Prostate gland (tissue), 2 donors: ENCODE results near the gene GLYATL3. TPM values are rescaled to one million over a fixed set of nuclear protein-coding genes. Genes with fewer than 3 reads are reported as not detected.

Experiments
- DNase-seq: peaks from one replicate; pipeline ENCODE4 v3.0.0-alpha.2; 2019; ENCODE audit warnings: low spot score
- H3K27ac ChIP-seq, 2 donors: fragments of 200-600 bp; sonication (generic); 2 replicates each; pipeline ENCODE4 v1.5.1; 2017 to 2019
- H3K27me3 ChIP-seq: fragments of 200-600 bp; sonication (generic); replicated peaks from 2 replicates; pipeline ENCODE4 v1.5.1; 2019; ENCODE audit not compliant: insufficient read depth
- H3K36me3 ChIP-seq, 2 donors: fragments of 200-600 bp; sonication (generic); 1 replicate in 1 of 2; 2 replicates in 1 of 2; pipeline versions ENCODE4 v1.5.1 to v1.8.1; 2017 to 2019
- H3K4me1 ChIP-seq: fragments of 200-600 bp; sonication (generic); replicated peaks from 2 replicates; pipeline ENCODE4 v1.5.1; 2019
- H3K4me3 ChIP-seq, 2 donors: fragments of 200-600 bp; sonication (generic); 2 replicates each; pipeline ENCODE4 v1.5.1; 2017 to 2019
- H3K9me3 ChIP-seq: fragments of 200-600 bp; sonication (generic); 2 replicates; pipeline ENCODE4 v1.5.1; 2017
- POLR2A ChIP-seq: fragments of 450-650 bp; IDR thresholded peaks from one replicate; pipeline ENCODE4 v1.6.1; 2016; ENCODE audit warnings: antibody characterized with exemption, mild to moderate bottlenecking
- POLR2AphosphoS5 ChIP-seq: sonication (generic); formaldehyde crosslinking; IDR thresholded peaks from one replicate; pipeline ENCODE4 v1.6.1; 2017; ENCODE audit warnings: antibody characterized with exemption
- WGBS: methylation state at CpG from one replicate; pipeline ENCODE4 v1.1.5; 2018; 5-methylcytosine and 5-hydroxymethylcytosine counted together
- intact Hi-C: fragments of 100-400 bp; cut with DNase I; formaldehyde crosslinking; loops from one replicate; pipeline ENCODE4 v1.14.2; 2022
- total RNA-seq, 2 donors: library from RNA; depleted of rRNA; stranded (reverse); fragments of >200 nt; gene quantifications; one replicate each; pipeline ENCODE4 v1.1.0, GENCODE V29; 2016
- TF ChIP-seq, protein P1 (sequence below), 4 experiments: fragments of 200-600 bp in 2 of 4; fragments of 450-650 bp in 2 of 4; sonication (generic) in 2 of 4; IDR thresholded peaks; 1 replicate in 3 of 4; 2 replicates in 1 of 4; pipeline ENCODE4 v1.5.1; 2016 to 2019; ENCODE audit warnings: antibody characterized with exemption in 4 of 4, mild to moderate bottlenecking in 2 of 4, moderate library complexity in 2 of 4

Gene GLYATL3
- total RNA-seq, 2 donors from 2014 or later: not detected

DNA sequence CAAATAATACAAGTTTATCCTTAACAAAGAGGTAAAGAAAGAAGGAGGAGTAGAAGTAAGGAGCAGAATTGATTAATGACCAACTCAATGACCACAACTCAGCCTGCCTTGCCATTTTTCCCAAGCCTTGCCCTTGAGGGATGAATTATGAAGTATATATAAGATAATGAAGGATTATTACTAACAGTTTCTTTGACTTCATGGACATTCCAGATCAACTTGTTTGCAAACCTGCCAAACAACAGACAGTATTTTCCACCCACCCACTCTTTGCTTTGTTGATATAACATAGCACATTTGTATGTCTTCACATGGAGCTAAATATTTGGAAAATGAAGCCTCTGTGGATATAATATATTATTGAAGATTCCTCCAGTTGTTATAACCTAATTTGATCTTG is 40.9 kb downstream of the GLYATL3 start:
- DNase-seq: no peak
- Histone ChIP-seq H3K27ac (no peak overlapping the region), H3K4me3 (no peak overlapping the region), H3K9me3 (no peaks in the 10 kb centered on the region), H3K27me3 (no peaks in the 10 kb centered on the region), H3K36me3 (no peaks in the 10 kb centered on the region), H3K4me1 (no peaks in the 10 kb centered on the region)
- intact Hi-C loops: no loop called here
- TF ChIP-seq POLR2A (no peak), POLR2AphosphoS5 (no peak)
- TF ChIP-seq, protein P1, sequence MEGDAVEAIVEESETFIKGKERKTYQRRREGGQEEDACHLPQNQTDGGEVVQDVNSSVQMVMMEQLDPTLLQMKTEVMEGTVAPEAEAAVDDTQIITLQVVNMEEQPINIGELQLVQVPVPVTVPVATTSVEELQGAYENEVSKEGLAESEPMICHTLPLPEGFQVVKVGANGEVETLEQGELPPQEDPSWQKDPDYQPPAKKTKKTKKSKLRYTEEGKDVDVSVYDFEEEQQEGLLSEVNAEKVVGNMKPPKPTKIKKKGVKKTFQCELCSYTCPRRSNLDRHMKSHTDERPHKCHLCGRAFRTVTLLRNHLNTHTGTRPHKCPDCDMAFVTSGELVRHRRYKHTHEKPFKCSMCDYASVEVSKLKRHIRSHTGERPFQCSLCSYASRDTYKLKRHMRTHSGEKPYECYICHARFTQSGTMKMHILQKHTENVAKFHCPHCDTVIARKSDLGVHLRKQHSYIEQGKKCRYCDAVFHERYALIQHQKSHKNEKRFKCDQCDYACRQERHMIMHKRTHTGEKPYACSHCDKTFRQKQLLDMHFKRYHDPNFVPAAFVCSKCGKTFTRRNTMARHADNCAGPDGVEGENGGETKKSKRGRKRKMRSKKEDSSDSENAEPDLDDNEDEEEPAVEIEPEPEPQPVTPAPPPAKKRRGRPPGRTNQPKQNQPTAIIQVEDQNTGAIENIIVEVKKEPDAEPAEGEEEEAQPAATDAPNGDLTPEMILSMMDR (IDR thresholded peaks at IDR 0.05): no peak

DNA sequence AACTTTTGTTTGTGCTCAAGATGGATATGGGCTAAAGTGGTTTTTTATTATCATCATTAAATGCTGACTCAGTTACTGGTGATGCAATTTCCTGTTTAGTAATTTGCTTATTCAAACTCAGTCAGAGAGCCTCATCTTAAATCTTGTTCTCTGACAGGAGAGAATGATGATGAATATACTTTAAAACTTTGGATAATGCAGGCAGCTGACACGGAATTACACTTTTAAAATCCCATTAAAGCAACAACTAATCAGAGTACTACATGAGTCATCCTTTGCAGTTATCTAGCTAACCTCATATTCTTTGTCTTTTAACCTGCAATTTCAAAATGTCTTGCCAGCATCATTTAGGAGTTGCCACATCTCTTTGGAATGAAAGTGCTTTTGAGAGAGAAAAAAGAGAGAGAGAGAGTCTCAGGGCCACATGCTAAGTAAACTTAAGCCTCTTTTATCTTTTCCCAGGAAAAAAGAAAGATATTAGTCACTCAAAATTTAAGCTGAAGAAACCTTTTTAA is 41.5 kb downstream of the GLYATL3 start:
- Histone ChIP-seq H3K36me3 (no peaks in the 10 kb centered on the region), H3K27me3 (no peaks in the 10 kb centered on the region), H3K4me1 (no peaks in the 10 kb centered on the region), H3K27ac (no peak overlapping the region), H3K9me3 (no peaks in the 10 kb centered on the region), H3K4me3 (no peak overlapping the region)
- TF ChIP-seq, protein P1 (IDR thresholded peaks at IDR 0.05): no peak
- no peak for TF ChIP-seq POLR2A
- no peak for TF ChIP-seq POLR2AphosphoS5
- 10% methylated on average over 1 of the region's 1 CpG for WGBS
- DNase-seq: no peak
- intact Hi-C loops: no loop called here

DNA sequence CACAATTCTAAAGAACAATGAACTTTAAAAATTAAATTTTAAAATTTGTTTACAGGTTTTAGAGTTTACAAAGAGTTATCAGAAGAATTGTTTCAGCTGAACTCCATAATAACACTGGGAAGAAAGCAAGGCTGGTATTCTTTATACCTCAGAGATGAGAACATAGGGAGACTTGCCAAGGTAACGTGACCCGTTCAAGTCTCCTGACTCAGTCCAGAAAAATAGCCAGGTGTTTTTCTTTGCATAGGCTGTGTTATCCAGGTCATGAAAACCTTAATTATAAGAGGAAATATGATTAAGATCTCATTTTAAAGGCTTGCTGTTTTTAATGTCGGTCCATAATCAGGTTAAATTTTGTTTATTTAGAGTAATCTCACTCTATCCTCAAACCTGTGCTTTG is 42.2 kb downstream of the GLYATL3 start:
- Histone ChIP-seq H3K27me3 (no peaks in the 10 kb centered on the region), H3K9me3 (no peaks in the 10 kb centered on the region), H3K4me3 (no peak overlapping the region), H3K27ac (no peak overlapping the region), H3K4me1 (no peaks in the 10 kb centered on the region), H3K36me3 (no peaks in the 10 kb centered on the region)
- intact Hi-C loops: no loop called here
- 22% methylated on average over 3 of the region's 3 CpGs for WGBS
- no peak for DNase-seq
- TF ChIP-seq POLR2AphosphoS5 (no peak), POLR2A (no peak)
- TF ChIP-seq, protein P1 (IDR thresholded peaks at IDR 0.05): no peak

DNA sequence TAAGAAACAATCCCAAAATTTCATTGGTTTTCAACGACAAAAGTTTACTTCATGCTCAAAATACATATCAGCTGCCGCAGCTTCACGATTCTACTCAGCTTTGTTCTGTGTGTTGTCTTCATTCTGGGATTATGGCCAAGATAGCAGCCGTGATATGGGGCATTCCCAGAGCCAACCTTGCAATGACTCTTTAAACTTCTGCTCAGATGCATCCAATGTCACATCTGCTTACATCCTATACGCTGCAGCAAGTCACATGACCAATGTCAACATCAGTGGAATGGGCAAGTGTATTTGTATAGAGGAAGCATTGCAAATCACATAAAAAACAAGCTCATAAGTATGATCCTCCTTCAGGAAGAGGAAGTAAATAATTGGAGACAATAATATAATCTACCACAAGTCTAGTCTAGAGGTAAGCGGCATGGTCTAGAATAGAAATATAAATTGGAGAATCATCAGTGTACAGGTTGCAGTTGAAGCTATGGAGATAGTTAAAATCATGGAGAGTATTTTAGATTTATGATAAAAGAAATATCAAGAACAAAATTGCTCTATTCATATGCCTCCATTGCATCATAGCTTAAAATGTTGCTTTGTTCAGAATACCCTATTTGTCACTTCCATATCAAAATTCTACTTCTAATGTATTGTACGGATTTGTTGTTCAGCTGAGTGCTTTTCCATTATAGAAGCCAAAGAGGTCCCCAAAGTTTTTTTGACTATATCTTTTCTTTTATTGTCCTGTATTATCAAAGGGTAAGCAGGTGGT is 43.5 kb downstream of the GLYATL3 start:
- Histone ChIP-seq H3K4me3 (no peak overlapping the region), H3K4me1 (no peaks in the 10 kb centered on the region), H3K36me3 (no peaks in the 10 kb centered on the region), H3K27me3 (no peaks in the 10 kb centered on the region), H3K9me3 (no peaks in the 10 kb centered on the region), H3K27ac (no peak overlapping the region)
- intact Hi-C loops: no loop called here
- 46% methylated on average over 7 of the region's 7 CpGs for WGBS
- TF ChIP-seq, protein P1 (IDR thresholded peaks at IDR 0.05): no peak
- no peak for TF ChIP-seq POLR2A
- no peak for TF ChIP-seq POLR2AphosphoS5
- DNase-seq: no peak

DNA sequence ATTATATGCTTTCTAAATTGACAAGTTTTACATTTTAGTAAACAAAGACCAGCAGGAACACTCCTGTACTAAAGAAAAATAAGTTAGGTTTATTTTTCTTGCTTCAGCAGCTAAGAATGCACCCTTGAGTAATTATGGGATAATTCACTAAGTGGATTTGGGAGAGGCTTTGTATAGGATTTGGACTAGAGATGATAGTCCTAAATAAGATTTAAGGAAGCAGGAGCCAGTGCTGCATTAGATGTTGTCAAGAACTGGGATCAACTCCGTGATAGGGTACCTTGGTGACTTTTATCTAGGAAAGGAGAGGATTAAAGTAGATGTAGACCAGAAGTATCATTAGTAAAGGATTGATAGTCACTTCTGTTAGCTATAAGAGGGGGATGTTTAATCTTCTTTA is 46.6 kb downstream of the GLYATL3 start:
- intact Hi-C loops: no loop called here
- Histone ChIP-seq H3K9me3 (no peaks in the 10 kb centered on the region), H3K27ac (no peak overlapping the region), H3K27me3 (no peaks in the 10 kb centered on the region), H3K4me1 (peaks cover 1% of the 10 kb centered on the region), H3K36me3 (no peaks in the 10 kb centered on the region), H3K4me3 (no peak overlapping the region)
- WGBS: 72% methylated on average over 1 of the region's 1 CpG
- TF ChIP-seq POLR2A (no peak), POLR2AphosphoS5 (no peak)
- TF ChIP-seq, protein P1 (IDR thresholded peaks at IDR 0.05): no peak
- no peak for DNase-seq
